Measurements from ENCODE around the gene MYO18A. TPM values are rescaled to one million over a fixed set of nuclear protein-coding genes. Genes with fewer than 3 reads are reported as not detected.

The MYO18A gene
- total and polyA plus RNA-seq, 2 of the 4 experiments (the other 2 are of a cell fraction), result 22.4 to 39.1 TPM

- Histone ChIP-seq H3K27me3 (ENCODE audit: control insufficient read depth, insufficient read depth, low read length) (no peaks in the 10 kb centered on the region), H4K8ac (ENCODE audit: low read depth in 2 of 2, low read length in 2 of 2) (no peak overlapping the region), H3K36me3 (ENCODE audit: control insufficient read depth, insufficient read depth, low read length) (peaks cover 54% of the 10 kb centered on the region), H3K18ac (ENCODE audit: low read depth, low read length) (no peak overlapping the region), H2BK5ac (ENCODE audit: low read depth, low read length, poor library complexity, severe bottlenecking) (no peak overlapping the region), H3K23ac (ENCODE audit: low read depth, low read length) (no peak overlapping the region), H4K20me1 (ENCODE audit: insufficient read depth, low read length) (no peaks in the 10 kb centered on the region), H3K14ac (replicated peaks; ENCODE audit: low read depth, low read length) (no peak overlapping the region), H2AFZ (replicated peaks; ENCODE audit: low read length, poor library complexity) (no peak overlapping the region), H2BK120ac (ENCODE audit: low read depth, low read length) (no peak overlapping the region), H3K27ac (ENCODE audit: insufficient read depth, low read length) (no peak overlapping the region), H3K9me3 (ENCODE audit: control insufficient read depth, insufficient read depth, low read length) (no peaks in the 10 kb centered on the region), H2AK9ac (replicated peaks; ENCODE audit: low read depth, low read length, poor library complexity) (no peak overlapping the region), H4K91ac (ENCODE audit: insufficient read depth, low read depth, low read length) (no peak overlapping the region), H3K9me1 (ENCODE audit: insufficient read depth, low read length) (no peaks in the 10 kb centered on the region), H2BK20ac (ENCODE audit: low read depth, low read length) (no peak overlapping the region), H3K4me1 (ENCODE audit: control insufficient read depth, insufficient read depth, low read length) (peaks cover 5% of the 10 kb centered on the region), H3K4ac (ENCODE audit: low read depth, low read length) (no peak overlapping the region), H3K4me2 (ENCODE audit: low read depth, low read length) (no peak overlapping the region), H3K56ac (ENCODE audit: extremely low read depth, insufficient read depth, low read length) (no peak overlapping the region), H3K4me3 (ENCODE audit: insufficient read depth, low read depth, low read length) (no peak overlapping the region), H2BK15ac (ENCODE audit: low read depth, low read length) (no peak overlapping the region), H2AK5ac (ENCODE audit: low read depth, low read length) (no peak overlapping the region), H4K5ac (ENCODE audit: low read depth, low read length) (no peak overlapping the region), H3K9ac (ENCODE audit: low read depth, low read length) (no peak overlapping the region), H3K79me1 (ENCODE audit: low read depth in 1 of 2, low read length in 2 of 2) (no peaks in the 10 kb centered on the region)
- intact Hi-C loops (cut with micrococcal nuclease) (no loop called here), in situ Hi-C loops (cut with MboI; ENCODE audit: low sequenced_read_pairs) (loop anchor here (5.0 to 10.0 kb wide), 3 partner anchors 62 to 372 kb away; partner anchors contain the start of gene PIPOX), dilution Hi-C loops (cut with HindIII; ENCODE audit: low sequenced_read_pairs, unreplicated experiment) (no loop called here)
- ChIA-PET POLR2A (ENCODE audit: unreplicated experiment) (no interaction called here), CTCF (no interaction called here)
- no peak for TF ChIP-seq MXI1 (IDR thresholded peaks at IDR 0.05; ENCODE audit: borderline replicate concordance, low read depth, low read length)
- no peak for TF ChIP-seq ELK1 (IDR thresholded peaks at IDR 0.05; ENCODE audit: borderline replicate concordance, low read depth, low read length)
- no peak for TF ChIP-seq BHLHE40 (IDR thresholded peaks at IDR 0.05; ENCODE audit: low read depth, low read length)
- TF ChIP-seq SMC3 (IDR thresholded peaks at IDR 0.05; ENCODE audit: low read depth, low read length), result no peak
- TF ChIP-seq CTCF (conservative IDR thresholded peaks at IDR 0.05; ENCODE audit: low read depth, low read length), result no peak
- no TSS peak for BruUV-seq (replicated peaks)
- DNase-seq, result no peak
- ATAC-seq (ENCODE audit: low read depth), result no peak
- no CpG with 5 or more reads among the region's 9 CpGs for WGBS, 2 experiments (ENCODE audit: extremely low coverage in 2 of 2, insufficient read length in 1 of 2)
Observed at GRCh38 chr17:29107084-29107483, 73.1 kb downstream of the MYO18A start.

All from IMR-90 (cell line).